Cardiac fibroblast (primary cell): ENCODE data around the gene CTF1.
"Not testable (repeated sequence)": the region's sequence is repeated elsewhere in the genome, so short reads cannot be mapped to it uniquely, and the experiment has no call there.

Source experiments
- DNase-seq, 2 donors: peaks; one replicate each; pipeline versions ENCODE4 v3.0.0 to v3.0.0-alpha.2; 2010; ENCODE audit warnings: low read depth in 2 of 2
- H3K4me3 ChIP-seq, 2 donors: replicated peaks in 1 of 2; 1 replicate in 1 of 2; 2 replicates in 1 of 2; pipeline ENCODE4 v1.5.1; 2011; ENCODE audit warnings: low read depth in 2 of 2, low read length in 2 of 2, mild to moderate bottlenecking in 2 of 2, moderate library complexity in 1 of 2
- TF ChIP-seq, protein P1 (sequence below): IDR thresholded peaks from one replicate; pipeline ENCODE4 v1.5.1; 2011; ENCODE audit warnings: low read depth, mild to moderate bottlenecking, low read length, inconsistent platforms

Gene CTF1, protein sequence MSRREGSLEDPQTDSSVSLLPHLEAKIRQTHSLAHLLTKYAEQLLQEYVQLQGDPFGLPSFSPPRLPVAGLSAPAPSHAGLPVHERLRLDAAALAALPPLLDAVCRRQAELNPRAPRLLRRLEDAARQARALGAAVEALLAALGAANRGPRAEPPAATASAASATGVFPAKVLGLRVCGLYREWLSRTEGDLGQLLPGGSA

DNA sequence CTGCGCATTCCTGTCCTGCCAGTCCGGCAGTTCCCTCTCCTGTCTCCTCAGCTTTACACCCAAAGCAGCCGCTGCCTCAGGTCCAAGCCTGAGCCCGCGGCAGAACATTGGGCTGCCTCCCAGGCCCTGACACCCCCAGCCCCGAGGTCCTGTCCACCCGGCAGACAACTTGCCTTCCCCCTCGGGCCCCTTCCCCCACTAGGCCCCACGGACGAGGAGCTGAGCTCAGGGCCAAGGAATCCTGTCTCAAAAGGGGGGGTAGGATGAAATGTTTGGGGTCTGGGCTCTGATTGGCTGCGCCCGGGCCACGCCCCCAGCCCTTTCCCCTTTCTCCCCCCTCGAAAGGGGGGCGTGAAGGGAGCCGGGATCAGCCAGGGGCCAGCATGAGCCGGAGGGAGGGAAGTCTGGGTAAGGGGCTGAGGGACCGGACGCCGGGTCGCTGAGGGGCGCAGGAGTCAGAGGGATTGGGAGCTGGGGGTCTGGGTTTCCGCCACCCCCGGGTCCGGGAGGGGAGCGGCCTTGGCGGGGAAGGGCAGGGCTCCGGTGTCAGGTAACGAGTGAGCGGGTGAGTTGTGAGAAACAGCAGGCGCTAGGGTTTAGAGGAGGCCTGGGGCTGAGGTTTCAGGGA, at the start of gene CTF1:
TSS of gene CTF1 (plus strand) at position 354 of the 628 bp plus-strand sequence. CDS start at position 384, 30 bp downstream.
- H3K4me3 ChIP-seq, result peak within 1 kb of the TSS; percentile 54 to 61
- TF ChIP-seq, protein P1, sequence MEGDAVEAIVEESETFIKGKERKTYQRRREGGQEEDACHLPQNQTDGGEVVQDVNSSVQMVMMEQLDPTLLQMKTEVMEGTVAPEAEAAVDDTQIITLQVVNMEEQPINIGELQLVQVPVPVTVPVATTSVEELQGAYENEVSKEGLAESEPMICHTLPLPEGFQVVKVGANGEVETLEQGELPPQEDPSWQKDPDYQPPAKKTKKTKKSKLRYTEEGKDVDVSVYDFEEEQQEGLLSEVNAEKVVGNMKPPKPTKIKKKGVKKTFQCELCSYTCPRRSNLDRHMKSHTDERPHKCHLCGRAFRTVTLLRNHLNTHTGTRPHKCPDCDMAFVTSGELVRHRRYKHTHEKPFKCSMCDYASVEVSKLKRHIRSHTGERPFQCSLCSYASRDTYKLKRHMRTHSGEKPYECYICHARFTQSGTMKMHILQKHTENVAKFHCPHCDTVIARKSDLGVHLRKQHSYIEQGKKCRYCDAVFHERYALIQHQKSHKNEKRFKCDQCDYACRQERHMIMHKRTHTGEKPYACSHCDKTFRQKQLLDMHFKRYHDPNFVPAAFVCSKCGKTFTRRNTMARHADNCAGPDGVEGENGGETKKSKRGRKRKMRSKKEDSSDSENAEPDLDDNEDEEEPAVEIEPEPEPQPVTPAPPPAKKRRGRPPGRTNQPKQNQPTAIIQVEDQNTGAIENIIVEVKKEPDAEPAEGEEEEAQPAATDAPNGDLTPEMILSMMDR, result no peak
- DNase-seq, result peak; percentile 84 to 87

DNA sequence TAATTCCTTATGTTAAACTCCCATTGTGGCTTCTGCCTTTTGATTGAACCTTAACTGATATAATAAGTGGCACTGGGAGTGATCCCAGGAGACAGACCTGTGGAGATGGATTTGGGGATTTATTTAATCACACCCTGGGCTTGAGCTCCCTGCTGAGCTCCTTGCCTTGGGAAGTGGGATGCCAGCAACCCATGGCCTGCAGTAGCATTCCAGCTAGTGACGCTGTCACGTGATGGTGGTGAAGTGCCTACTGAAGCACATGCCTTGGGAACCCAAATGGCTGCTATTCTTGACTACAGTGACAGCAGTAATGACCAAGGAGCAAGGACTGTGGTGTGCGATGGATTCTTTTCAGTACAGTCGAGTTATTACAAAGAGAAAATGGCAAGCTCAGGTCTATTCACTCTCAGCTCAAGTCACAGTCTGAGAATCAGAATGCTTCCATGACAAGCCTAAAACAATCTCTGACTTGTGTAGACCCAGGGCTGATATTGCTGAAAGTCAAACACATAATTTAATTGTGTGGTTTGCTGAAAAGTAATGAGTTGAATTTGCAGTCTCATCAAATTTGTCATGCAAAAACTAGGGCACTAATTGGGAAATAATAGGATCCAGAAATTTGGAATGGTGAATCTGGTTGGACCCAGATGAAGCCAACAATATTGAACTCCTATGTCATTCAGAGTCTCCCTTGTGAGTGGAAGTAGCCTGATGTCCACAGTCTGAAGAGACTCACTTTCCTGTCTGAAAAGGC, 49.6 kb upstream of the CTF1 start:
- TF ChIP-seq, protein P1, result no peak
- H3K4me3 ChIP-seq, result no peak overlapping the region
- DNase-seq, result no peak

DNA sequence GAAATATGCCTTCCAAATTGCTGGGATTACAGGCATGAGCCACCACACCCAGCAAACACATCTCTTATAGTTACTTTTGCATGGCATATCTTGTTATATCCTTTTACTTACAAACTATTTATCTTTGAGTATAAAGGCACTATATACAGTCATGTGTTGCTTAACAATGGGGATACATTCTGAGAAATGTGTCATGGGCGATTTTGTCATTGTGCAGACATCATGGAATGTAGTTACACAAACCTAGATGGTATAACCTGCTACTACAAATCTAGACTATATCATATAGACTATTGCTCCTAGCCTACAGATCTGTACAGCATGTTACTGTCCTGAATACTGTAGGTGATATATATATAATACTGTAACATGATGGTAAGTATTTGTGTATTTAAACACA, 46.2 kb upstream of the CTF1 start:
- TF ChIP-seq, protein P1, result no peak
- no peak overlapping the region for H3K4me3 ChIP-seq
- peak in 1 of 2 donors; percentile 18 for DNase-seq

DNA sequence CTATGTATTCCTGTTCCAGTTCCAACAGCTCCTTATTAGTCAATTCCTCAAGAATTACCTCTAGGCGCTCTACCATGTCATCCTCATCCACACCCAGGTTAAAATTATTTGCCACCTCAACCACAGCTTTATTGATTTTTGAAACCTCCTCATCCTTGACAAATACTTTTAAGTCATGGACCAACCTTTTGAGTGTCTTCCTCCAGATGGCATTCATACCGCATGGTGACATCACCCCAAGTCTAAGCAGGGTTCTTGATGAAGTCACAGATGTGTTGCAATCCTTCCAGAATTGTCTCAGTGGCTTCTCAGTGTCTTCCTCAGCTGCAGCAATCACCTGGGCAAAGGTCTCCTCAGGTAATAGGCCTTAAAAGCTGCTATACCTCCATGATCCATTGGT, 42.7 kb upstream of the CTF1 start:
- TF ChIP-seq, protein P1, result no peak
- no peak overlapping the region for H3K4me3 ChIP-seq
- DNase-seq, result peak in 1 of 2 donors; percentile 19

DNA sequence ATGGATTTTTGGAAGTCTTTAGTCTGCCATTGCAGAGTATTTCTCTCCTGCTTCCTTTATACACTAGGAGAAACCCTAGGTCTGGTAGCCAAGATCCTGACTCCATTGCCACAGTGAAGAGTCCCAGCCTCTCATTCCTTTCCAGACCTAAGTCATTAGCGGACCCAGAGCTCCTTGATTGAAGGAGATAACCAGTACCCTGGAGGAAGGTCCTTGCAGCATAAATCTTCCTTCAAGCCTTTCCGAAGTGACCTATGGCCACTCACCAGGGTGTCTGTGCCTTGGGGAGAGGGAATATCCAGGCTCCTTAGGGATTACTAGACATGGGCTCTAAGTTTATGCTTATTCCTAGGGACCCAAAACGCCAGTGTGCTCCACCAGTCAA, 38.3 kb upstream of the CTF1 start:
- no peak overlapping the region for H3K4me3 ChIP-seq
- TF ChIP-seq, protein P1, result no peak
- DNase-seq, result no peak

DNA sequence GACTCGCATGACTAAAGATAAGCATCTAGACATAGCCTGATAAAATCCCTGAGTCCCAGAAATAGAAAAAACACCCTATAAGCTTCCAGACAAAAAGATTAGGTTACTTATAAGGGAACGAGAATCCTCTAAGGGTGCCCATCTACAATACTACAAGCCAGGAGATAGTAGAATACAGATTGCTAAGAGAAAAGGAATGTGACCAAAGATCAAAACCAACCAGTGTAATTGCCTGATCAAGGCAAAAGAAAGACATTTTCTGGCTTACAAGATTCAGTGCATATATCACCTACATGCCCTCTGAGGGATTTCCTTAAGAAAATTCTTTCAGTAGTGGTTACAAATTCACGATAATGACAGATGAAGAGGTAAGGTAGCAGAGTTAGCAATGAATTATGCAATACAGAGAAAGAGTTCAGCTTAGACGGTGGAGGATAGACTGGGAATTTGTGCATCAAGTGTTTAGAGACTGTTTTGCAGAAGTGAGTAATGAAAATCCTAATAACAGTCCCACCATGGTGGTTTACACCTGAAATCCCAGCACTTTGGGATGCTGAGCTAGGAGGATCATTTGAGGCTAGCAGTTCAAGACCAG, 37.5 kb upstream of the CTF1 start:
- H3K4me3 ChIP-seq, result no peak overlapping the region
- no peak for DNase-seq
- TF ChIP-seq, protein P1, result no peak

DNA sequence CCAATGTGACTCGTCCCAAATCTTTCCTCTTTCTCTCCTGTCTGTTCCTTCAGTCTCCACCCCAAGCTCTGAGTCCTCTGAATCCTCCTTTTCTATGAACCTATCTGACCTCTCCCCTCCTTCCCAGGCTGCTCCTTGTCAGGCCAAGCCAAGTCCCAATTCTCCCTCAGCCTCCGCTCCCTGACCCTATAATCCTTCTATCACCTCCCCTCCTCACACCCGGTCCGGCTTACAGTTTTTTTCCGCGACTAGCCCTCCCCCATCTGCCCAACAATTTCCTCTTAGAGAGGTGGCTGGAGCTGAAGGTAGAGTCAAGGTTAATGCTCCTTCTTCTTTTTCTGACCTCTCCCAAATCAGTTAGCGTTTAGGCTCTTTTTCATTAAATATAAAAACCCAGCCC, 35.7 kb upstream of the CTF1 start:
- H3K4me3 ChIP-seq, DNase-seq: not testable (repeated sequence)

DNA sequence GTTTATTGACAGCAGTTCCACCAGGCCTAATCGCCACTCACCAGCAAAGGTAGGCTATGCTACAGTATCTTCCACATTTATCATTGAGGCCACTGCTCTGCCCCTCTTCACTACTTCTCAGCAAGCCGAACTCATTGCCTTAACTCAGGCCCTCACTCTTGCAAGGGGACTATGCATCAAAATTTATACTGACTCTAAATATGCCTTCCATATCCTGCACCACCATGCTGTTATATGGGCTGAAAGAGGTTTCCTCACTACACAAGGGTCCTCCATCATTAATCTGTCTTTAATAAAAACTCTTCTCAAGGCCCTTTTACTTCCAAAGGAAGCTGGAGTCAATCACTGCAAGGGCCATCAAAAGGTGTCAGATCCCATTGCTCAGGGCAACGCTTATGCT, 33.2 kb upstream of the CTF1 start:
- H3K4me3 ChIP-seq, DNase-seq: not testable (repeated sequence)
